ENCODE results near the gene NEK7. TPM values are rescaled to one million over a fixed set of nuclear protein-coding genes. Genes with fewer than 3 reads are reported as not detected.

NEK7 gene
- total RNA-seq, 1 experiment from 2014 or later = 51.1 TPM

DNA sequence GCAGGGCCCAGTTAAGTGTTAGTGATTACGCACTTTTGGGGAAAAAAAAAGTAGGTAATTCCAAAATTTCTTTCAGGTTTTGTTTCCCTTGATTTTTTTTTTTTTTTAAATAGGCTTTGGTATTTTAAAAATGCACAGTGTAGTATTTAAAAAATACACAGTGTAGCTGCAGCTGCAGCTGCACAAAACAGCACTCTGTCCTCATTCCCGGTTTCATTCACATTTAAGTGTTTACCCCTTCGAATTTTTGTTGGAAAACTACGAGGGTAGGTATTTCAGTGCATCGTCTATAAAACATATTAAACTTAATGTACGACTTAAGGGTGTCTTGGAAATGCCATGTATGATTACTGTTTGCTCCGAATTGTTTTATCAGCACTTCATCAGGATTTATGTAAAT, 3.4 kb downstream of the NEK7 start:
- DNase-seq (ENCODE audit: unreplicated experiment) = no peak
- Mint-ChIP-seq H3K27ac (ENCODE audit: low read depth, unreplicated experiment) (peak overlapping the region; percentile 86), H3K27me3 (ENCODE audit: insufficient read depth, unreplicated experiment) (no peaks in the 10 kb centered on the region), H3K36me3 (ENCODE audit: insufficient read depth, unreplicated experiment) (peaks cover 5% of the 10 kb centered on the region), H3K4me1 (ENCODE audit: insufficient read depth, unreplicated experiment) (peaks cover 39% of the 10 kb centered on the region), H3K9me3 (ENCODE audit: unreplicated experiment) (no peaks in the 10 kb centered on the region), H3K4me3 (ENCODE audit: unreplicated experiment) (peak overlapping the region; percentile 85)
- ChIA-PET CTCF (interaction anchor here (0.7 to 2.2 kb wide), 3 partner anchors 72 to 307 kb away, joined by 3 to 4 read pairs (median 4); no protein-coding TSS in a partner anchor), POLR2A (interaction anchor here (0.8 to 8.1 kb wide), 19 partner anchors 11 to 522 kb away, joined by 3 to 159 read pairs (median 5); no protein-coding TSS in a partner anchor)
- BruUV-seq (replicated peaks) = no TSS peak
- no peak for TF ChIP-seq CTCF (IDR thresholded peaks at IDR 0.05; ENCODE audit: unreplicated experiment)
- intact Hi-C loops (cut with micrococcal nuclease) = no loop called here

- Mint-ChIP-seq H3K4me1 (ENCODE audit: insufficient read depth, unreplicated experiment) (peaks cover 32% of the 10 kb centered on the region), H3K27me3 (ENCODE audit: insufficient read depth, unreplicated experiment) (no peaks in the 10 kb centered on the region), H3K9me3 (ENCODE audit: unreplicated experiment) (no peaks in the 10 kb centered on the region), H3K27ac (ENCODE audit: low read depth, unreplicated experiment) (peak overlapping the region; percentile 86), H3K4me3 (ENCODE audit: unreplicated experiment) (peak overlapping the region; percentile 85), H3K36me3 (ENCODE audit: insufficient read depth, unreplicated experiment) (peaks cover 7% of the 10 kb centered on the region)
- DNase-seq (ENCODE audit: unreplicated experiment) = no peak
- intact Hi-C loops (cut with micrococcal nuclease) = no loop called here
- CTCF ChIA-PET = interaction anchor here (0.8 to 1.0 kb wide), 3 partner anchors 51 to 304 kb away, joined by 3 to 4 read pairs (median 3); no protein-coding TSS in a partner anchor
- BruUV-seq (replicated peaks) = no TSS peak
- TF ChIP-seq CTCF (IDR thresholded peaks at IDR 0.05; ENCODE audit: unreplicated experiment) = no peak
- POLR2A ChIA-PET = interaction anchor here (0.7 to 8.1 kb wide), 9 partner anchors 11 to 283 kb away, joined by 3 to 159 read pairs (median 4); no protein-coding TSS in a partner anchor
Measured at GRCh38 chr1:198160946-198161614, 4.3 kb downstream of the NEK7 start.

DNA sequence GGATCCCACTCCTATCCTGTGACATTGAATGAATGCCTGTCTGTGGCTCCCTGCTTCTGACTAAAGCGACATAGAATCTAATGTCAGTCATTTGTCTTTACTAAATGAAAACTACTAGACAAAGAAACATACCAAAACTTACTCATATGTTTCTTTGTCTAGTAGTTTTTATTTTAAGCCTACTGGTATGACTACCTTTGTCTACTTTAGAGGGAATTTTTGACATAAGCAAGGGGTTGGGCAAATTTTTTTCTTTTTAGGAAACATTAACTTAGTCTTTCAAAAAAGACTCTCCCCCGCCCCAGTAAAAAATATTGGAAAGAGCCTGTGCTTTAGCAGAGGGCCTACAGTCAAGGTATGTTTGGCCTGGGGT, 4.9 kb downstream of the NEK7 start:
- POLR2A ChIA-PET = interaction anchor here (0.7 to 8.1 kb wide), 7 partner anchors 10 to 138 kb away, joined by 3 to 159 read pairs (median 3); no protein-coding TSS in a partner anchor
- no peak for TF ChIP-seq CTCF (IDR thresholded peaks at IDR 0.05; ENCODE audit: unreplicated experiment)
- H3K27me3 Mint-ChIP-seq (ENCODE audit: insufficient read depth, unreplicated experiment) = no peaks in the 10 kb centered on the region
- intact Hi-C loops (cut with micrococcal nuclease) = no loop called here
- no TSS peak for BruUV-seq (replicated peaks)
- peaks cover 7% of the 10 kb centered on the region for H3K36me3 Mint-ChIP-seq (ENCODE audit: insufficient read depth, unreplicated experiment)
- H3K27ac Mint-ChIP-seq (ENCODE audit: low read depth, unreplicated experiment) = peak overlapping the region; percentile 29
- DNase-seq (ENCODE audit: unreplicated experiment) = no peak
- no peaks in the 10 kb centered on the region for H3K9me3 Mint-ChIP-seq (ENCODE audit: unreplicated experiment)
- no peak overlapping the region for H3K4me3 Mint-ChIP-seq (ENCODE audit: unreplicated experiment)
- CTCF ChIA-PET = interaction anchor here (0.8 to 1.0 kb wide), 2 partner anchors 50 to 303 kb away, joined by 3 read pairs; no protein-coding TSS in a partner anchor
- H3K4me1 Mint-ChIP-seq (ENCODE audit: insufficient read depth, unreplicated experiment) = peaks cover 30% of the 10 kb centered on the region

- TF ChIP-seq CTCF (IDR thresholded peaks at IDR 0.05; ENCODE audit: unreplicated experiment) = no peak
- no peaks in the 10 kb centered on the region for H3K9me3 Mint-ChIP-seq (ENCODE audit: unreplicated experiment)
- peaks cover 35% of the 10 kb centered on the region for H3K4me1 Mint-ChIP-seq (ENCODE audit: insufficient read depth, unreplicated experiment)
- BruUV-seq (replicated peaks) = no TSS peak
- no peak for DNase-seq (ENCODE audit: unreplicated experiment)
- CTCF ChIA-PET = interaction anchor here (0.8 kb wide), 1 partner anchor 50 kb away, joined by 3 read pairs; no protein-coding TSS in a partner anchor
- peak overlapping the region; percentile 29 for H3K27ac Mint-ChIP-seq (ENCODE audit: low read depth, unreplicated experiment)
- H3K4me3 Mint-ChIP-seq (ENCODE audit: unreplicated experiment) = no peak overlapping the region
- H3K36me3 Mint-ChIP-seq (ENCODE audit: insufficient read depth, unreplicated experiment) = peaks cover 7% of the 10 kb centered on the region
- POLR2A ChIA-PET = interaction anchor here (0.9 to 8.1 kb wide), 3 partner anchors 9 to 71 kb away, joined by 3 to 159 read pairs (median 83); no protein-coding TSS in a partner anchor
- no peaks in the 10 kb centered on the region for H3K27me3 Mint-ChIP-seq (ENCODE audit: insufficient read depth, unreplicated experiment)
- intact Hi-C loops (cut with micrococcal nuclease) = no loop called here
Measured at GRCh38 chr1:198162091-198162767, 5.4 kb downstream of the NEK7 start.

All from MCF 10A (cell line).